Activated CD8-positive, alpha-beta T cell treated with anti-CD3 and anti-CD28 coated beads for 36 hours (primary cell): Measurements from ENCODE around the gene ENTPD7. TPM values are rescaled to one million over a fixed set of nuclear protein-coding genes. Genes with fewer than 3 reads are reported as not detected.
"Not testable (repeated sequence)": the region's sequence is repeated elsewhere in the genome, so short reads cannot be mapped to it uniquely, and the experiment has no call there.

Experiments
- ATAC-seq: fragments of 200-7000 bp; cut with Tn5 transposase; one replicate; pipeline ENCODE4 v1.10.0; 2021; ENCODE audit warnings: mild to moderate bottlenecking, moderate library complexity
- CTCF ChIA-PET: fragments of 350-600 bp; sonication (Branson Sonifier 250); formaldehyde crosslinking; loops from one replicate; lab custom pipeline; 2021; ENCODE audit warnings: antibody characterized with exemption; lab: Charles Lee
- POLR2A ChIA-PET: fragments of 350-600 bp; sonication (Branson Sonifier 250); formaldehyde crosslinking; loops from one replicate; lab custom pipeline; 2021; ENCODE audit warnings: antibody characterized with exemption; lab: Charles Lee
- DNase-seq: peaks from one replicate; pipeline ENCODE4 v3.0.0-alpha.2; 2020
- H3K27ac Mint-ChIP-seq: one replicate; pipeline ENCODE4 v1.8.0; 2021; ENCODE audit warnings: mild to moderate bottlenecking, mixed read lengths
- H3K27me3 Mint-ChIP-seq: one replicate; pipeline ENCODE4 v1.8.0; 2021; ENCODE audit warnings: mixed read lengths
- H3K36me3 Mint-ChIP-seq: one replicate; pipeline ENCODE4 v1.8.0; 2021; ENCODE audit warnings: low read depth, mixed read lengths
- H3K4me1 Mint-ChIP-seq: one replicate; pipeline ENCODE4 v1.8.0; 2021; ENCODE audit warnings: low read depth, mixed read lengths
- H3K4me3 Mint-ChIP-seq: one replicate; pipeline ENCODE4 v1.8.0; 2021; ENCODE audit warnings: mild to moderate bottlenecking, moderate library complexity, mixed read lengths
- H3K9me3 Mint-ChIP-seq: one replicate; pipeline ENCODE4 v1.8.0; 2021; ENCODE audit warnings: mixed read lengths
- CTCF ChIP-seq: fragments of 200-600 bp; IDR thresholded peaks from one replicate; pipeline ENCODE4 v1.8.0; 2022; ENCODE audit warnings: antibody characterized with exemption, mild to moderate bottlenecking
- intact Hi-C: fragments of 100-400 bp; cut with micrococcal nuclease; formaldehyde crosslinking; loops from one replicate; pipeline ENCODE4 v1.10.0; 2022
- total RNA-seq, 2 experiments: library from RNA; stranded (reverse); gene quantifications; one replicate each; pipeline ENCODE4 v1.2.3, GENCODE V29; 2021

ENTPD7 gene
- total RNA-seq, 2 experiments from 2014 or later = 1.9 to 2.2 TPM

GRCh38 chr10:99742701-99743100, 83.4 kb downstream of the ENTPD7 start:
- peaks cover 72% of the 10 kb centered on the region for H3K36me3 Mint-ChIP-seq
- H3K27ac Mint-ChIP-seq = no peak overlapping the region
- ChIA-PET CTCF (interaction anchor here (0.7 to 1.6 kb wide), 2 partner anchors 10 to 131 kb away, joined by 3 to 8 read pairs; partner anchors contain the start of genes COX15 and CUTC), POLR2A (interaction anchor here (0.6 to 1.3 kb wide), 3 partner anchors 10 to 1617 kb away, joined by 3 to 6 read pairs (median 4); partner anchors contain the start of gene CUTC)
- no peak for DNase-seq
- no peak for TF ChIP-seq CTCF
- ATAC-seq = no peak
- intact Hi-C loops = no loop called here
- H3K4me1 Mint-ChIP-seq = peaks cover 20% of the 10 kb centered on the region
- peaks cover 14% of the 10 kb centered on the region for H3K9me3 Mint-ChIP-seq
- H3K4me3 Mint-ChIP-seq = no peak overlapping the region
- H3K27me3 Mint-ChIP-seq = no peaks in the 10 kb centered on the region

- peaks cover 14% of the 10 kb centered on the region for H3K9me3 Mint-ChIP-seq
- ChIA-PET CTCF (interaction anchor here (0.8 to 1.6 kb wide), 2 partner anchors 10 to 11 kb away, joined by 3 to 8 read pairs; partner anchors contain the start of genes COX15 and CUTC), POLR2A (interaction anchor here (1.3 kb wide), 1 partner anchor 11 kb away, joined by 6 read pairs; the partner anchor contains the start of gene CUTC)
- DNase-seq (no peak), ATAC-seq (no peak)
- peaks cover 67% of the 10 kb centered on the region for H3K36me3 Mint-ChIP-seq
- no peak for TF ChIP-seq CTCF
- H3K27me3 Mint-ChIP-seq = no peaks in the 10 kb centered on the region
- no peak overlapping the region for H3K4me3 Mint-ChIP-seq
- H3K27ac Mint-ChIP-seq = no peak overlapping the region
- peaks cover 24% of the 10 kb centered on the region for H3K4me1 Mint-ChIP-seq
- intact Hi-C loops = no loop called here
Measured at GRCh38 chr10:99743841-99744240, 84.5 kb downstream of the ENTPD7 start.

GRCh38 chr10:99746166-99746565, 86.9 kb downstream of the ENTPD7 start:
- DNase-seq, H3K27me3 Mint-ChIP-seq, H3K4me3 Mint-ChIP-seq, intact Hi-C loops, CTCF ChIA-PET, POLR2A ChIA-PET, H3K27ac Mint-ChIP-seq, ATAC-seq, H3K9me3 Mint-ChIP-seq: not testable (repeated sequence)
- peaks cover 20% of the 10 kb centered on the region for H3K4me1 Mint-ChIP-seq
- H3K36me3 Mint-ChIP-seq = peaks cover 54% of the 10 kb centered on the region

GRCh38 chr10:99748823-99749451, 89.6 kb downstream of the ENTPD7 start:
- POLR2A ChIA-PET = interaction anchor here (1.0 kb wide), 1 partner anchor 16 kb away, joined by 3 read pairs; no protein-coding TSS in a partner anchor
- no peak for TF ChIP-seq CTCF
- H3K4me1 Mint-ChIP-seq = peaks cover 4% of the 10 kb centered on the region
- DNase-seq (no peak), ATAC-seq (no peak)
- H3K27me3 Mint-ChIP-seq = no peaks in the 10 kb centered on the region
- no peaks in the 10 kb centered on the region for H3K9me3 Mint-ChIP-seq
- CTCF ChIA-PET = interaction anchor here (0.6 kb wide), 1 partner anchor 17 kb away, joined by 3 read pairs; no protein-coding TSS in a partner anchor
- no peak overlapping the region for H3K4me3 Mint-ChIP-seq
- H3K36me3 Mint-ChIP-seq = peaks cover 42% of the 10 kb centered on the region
- intact Hi-C loops = no loop called here
- no peak overlapping the region for H3K27ac Mint-ChIP-seq

GRCh38 chr10:99750641-99751040, 91.3 kb downstream of the ENTPD7 start:
- Mint-ChIP-seq H3K36me3 (peaks cover 46% of the 10 kb centered on the region), H3K27me3 (no peaks in the 10 kb centered on the region), H3K9me3 (no peaks in the 10 kb centered on the region), H3K4me3 (no peak overlapping the region), H3K27ac (no peak overlapping the region), H3K4me1 (peaks cover 4% of the 10 kb centered on the region)
- intact Hi-C loops = no loop called here
- ChIA-PET POLR2A (no interaction called here), CTCF (no interaction called here)
- ATAC-seq (no peak), DNase-seq (no peak)
- TF ChIP-seq CTCF = no peak
